Measurements from ENCODE around the gene MTHFR. TPM values are rescaled to one million over a fixed set of nuclear protein-coding genes. Genes with fewer than 3 reads are reported as not detected.

MTHFR gene
- total and polyA plus RNA-seq, 2 donors: 20.1 to 26.9 TPM

DNA sequence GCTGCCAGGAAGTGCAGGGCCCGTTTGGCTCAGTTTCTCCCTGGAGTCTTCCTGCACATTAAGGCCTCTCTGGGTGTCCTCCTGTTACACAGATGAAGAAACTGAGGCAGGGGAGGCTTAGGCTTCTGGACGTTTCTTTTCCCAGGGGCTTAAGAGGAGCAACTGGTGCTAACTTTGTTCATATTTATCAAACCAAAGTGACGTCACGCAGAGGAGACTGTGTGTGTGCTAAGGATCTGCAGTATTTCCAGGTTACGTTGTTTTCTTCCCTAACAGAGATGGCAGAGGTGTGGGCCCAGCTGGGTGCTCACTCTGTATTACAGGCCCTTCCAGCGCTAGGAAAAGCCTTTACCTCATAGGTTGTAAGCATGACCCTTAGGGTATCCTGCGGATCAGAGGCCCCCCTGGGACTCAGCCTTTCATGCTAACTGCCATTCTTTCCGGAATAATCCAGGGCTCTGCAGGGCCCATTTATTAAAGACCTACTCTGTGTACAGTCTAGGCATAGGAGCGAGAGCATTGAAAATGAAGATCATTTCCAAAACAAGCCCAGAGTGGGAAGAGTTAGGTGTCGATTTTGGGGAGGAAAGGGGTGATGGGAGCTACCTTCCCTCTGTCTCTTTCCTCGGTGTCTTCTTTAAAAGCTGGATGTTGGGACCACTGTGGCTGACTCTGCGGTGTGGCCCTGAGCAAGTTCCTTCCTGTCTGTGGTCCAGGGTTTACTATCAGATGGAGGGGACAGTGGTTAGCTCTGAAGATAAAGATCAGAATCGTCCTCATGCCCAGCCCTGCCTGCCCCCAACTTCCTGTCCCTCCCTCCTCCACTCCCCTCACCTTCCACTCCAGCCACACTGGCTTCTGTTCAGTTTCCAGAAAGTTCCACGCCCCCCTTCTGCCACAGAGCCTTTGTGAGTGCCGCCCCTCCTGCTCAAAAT is 65.2 kb downstream of the MTHFR start:
- WGBS: 62% methylated on average over 15 of the region's 15 CpGs
- no peak overlapping the region for H3K4me3 ChIP-seq (ENCODE audit: low read depth, low read length)
- H3K36me3 ChIP-seq (ENCODE audit: insufficient read depth): no peaks in the 10 kb centered on the region
- DNase-seq (ENCODE audit: extremely low spot score): no peak
- no peaks in the 10 kb centered on the region for H3K4me1 ChIP-seq (ENCODE audit: insufficient read depth)
- no peak overlapping the region for H3K27ac ChIP-seq (ENCODE audit: low read depth)

DNA sequence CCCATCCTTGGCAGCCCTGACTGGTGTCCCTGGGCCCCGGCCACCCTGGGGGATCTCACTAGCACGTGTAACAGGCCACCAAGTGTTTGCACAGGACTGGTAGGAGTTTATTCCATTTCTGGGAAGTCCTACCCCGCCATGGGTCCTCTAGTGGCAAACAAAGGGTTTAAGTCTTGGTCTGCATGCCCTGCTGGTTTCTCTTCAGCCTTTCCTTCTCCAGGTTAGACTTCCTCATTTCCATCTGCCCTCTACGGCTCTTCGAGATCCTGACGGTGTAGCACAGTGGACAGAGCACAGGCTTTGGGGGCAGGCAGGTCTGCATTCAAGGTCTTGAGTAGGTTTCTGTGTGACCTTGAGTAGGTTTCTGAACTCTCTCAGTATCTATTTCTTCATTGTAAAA is 67.0 kb downstream of the MTHFR start:
- Histone ChIP-seq H3K4me1 (ENCODE audit: insufficient read depth) (no peaks in the 10 kb centered on the region), H3K4me3 (ENCODE audit: low read depth, low read length) (no peak overlapping the region), H3K27ac (ENCODE audit: low read depth) (no peak overlapping the region), H3K36me3 (ENCODE audit: insufficient read depth) (no peaks in the 10 kb centered on the region)
- DNase-seq (ENCODE audit: extremely low spot score): no peak
- WGBS: 88% methylated on average over 6 of the region's 6 CpGs

DNA sequence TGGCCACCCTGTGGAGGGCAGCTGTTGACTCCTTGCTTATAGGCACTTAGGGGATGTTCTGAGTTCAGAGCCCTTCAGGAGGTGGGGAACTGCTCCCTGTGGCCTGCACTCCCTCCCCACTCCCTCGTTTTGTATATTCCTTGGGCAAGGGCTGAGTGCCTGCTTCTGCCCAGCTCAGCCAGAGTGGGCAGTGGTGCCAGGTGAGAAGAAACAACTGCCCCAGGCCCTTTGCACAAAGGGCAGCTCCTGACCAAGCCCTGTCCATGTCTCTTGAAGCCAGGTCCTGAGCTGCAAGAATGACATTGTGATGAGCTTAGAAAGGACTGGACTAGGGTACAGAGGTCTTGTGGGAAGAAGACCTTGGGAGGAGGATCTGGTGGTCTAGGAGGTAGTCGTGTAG is 67.7 kb downstream of the MTHFR start:
- Histone ChIP-seq H3K4me3 (ENCODE audit: low read depth, low read length) (no peak overlapping the region), H3K36me3 (ENCODE audit: insufficient read depth) (no peaks in the 10 kb centered on the region), H3K27ac (ENCODE audit: low read depth) (no peak overlapping the region), H3K4me1 (ENCODE audit: insufficient read depth) (no peaks in the 10 kb centered on the region)
- WGBS: 76% methylated on average over 2 of the region's 2 CpGs
- no peak for DNase-seq (ENCODE audit: extremely low spot score)

DNA sequence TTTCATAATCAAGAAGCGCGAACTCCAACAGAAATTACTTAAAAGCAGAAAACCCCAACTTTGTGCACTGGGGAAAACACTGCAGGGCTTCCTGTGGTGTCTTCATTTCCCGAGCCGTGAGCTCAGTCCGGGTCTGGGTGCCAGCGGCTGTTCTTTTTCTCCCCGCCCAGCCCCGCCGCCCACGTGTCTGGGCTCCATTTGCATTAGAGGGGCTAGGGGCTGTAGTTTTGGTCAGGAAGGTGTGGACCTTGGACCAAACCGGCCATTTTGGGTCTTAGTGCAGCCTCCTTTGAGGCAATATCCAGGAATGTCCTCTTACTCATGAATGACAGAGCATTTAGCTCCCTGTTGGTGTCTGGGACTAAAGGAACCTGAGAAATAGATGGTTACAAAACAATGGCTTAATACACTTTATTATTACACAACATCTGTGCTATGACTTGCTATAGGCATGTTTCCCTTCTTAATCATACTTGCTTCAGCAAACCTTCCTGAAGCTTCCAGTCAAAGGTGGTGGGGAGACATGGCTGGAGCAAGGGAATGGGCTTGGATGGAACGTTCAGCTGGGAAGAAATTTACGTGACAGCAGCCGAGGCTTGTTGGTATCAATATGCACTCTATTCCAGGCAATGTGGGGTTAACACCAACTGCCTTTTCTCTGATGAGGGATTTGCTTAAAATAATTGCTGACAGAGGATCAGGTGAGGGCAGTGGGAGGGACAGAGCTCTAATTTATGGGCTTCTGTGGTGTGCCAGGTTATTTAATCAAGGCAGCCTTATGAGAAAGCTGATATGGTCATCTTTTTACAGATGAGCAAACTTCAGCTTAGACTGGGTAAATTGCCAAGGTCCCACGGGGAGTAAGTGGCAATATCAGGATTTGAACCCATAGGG is 68.8 kb downstream of the MTHFR start:
- H3K27ac ChIP-seq (ENCODE audit: low read depth): peak overlapping the region; percentile 73
- 12% methylated on average over 15 of the region's 15 CpGs for WGBS
- DNase-seq (ENCODE audit: extremely low spot score): no peak
- peak overlapping the region; percentile 70 for H3K4me3 ChIP-seq (ENCODE audit: low read depth, low read length)
- H3K4me1 ChIP-seq (ENCODE audit: insufficient read depth): no peaks in the 10 kb centered on the region
- no peaks in the 10 kb centered on the region for H3K36me3 ChIP-seq (ENCODE audit: insufficient read depth)

DNA sequence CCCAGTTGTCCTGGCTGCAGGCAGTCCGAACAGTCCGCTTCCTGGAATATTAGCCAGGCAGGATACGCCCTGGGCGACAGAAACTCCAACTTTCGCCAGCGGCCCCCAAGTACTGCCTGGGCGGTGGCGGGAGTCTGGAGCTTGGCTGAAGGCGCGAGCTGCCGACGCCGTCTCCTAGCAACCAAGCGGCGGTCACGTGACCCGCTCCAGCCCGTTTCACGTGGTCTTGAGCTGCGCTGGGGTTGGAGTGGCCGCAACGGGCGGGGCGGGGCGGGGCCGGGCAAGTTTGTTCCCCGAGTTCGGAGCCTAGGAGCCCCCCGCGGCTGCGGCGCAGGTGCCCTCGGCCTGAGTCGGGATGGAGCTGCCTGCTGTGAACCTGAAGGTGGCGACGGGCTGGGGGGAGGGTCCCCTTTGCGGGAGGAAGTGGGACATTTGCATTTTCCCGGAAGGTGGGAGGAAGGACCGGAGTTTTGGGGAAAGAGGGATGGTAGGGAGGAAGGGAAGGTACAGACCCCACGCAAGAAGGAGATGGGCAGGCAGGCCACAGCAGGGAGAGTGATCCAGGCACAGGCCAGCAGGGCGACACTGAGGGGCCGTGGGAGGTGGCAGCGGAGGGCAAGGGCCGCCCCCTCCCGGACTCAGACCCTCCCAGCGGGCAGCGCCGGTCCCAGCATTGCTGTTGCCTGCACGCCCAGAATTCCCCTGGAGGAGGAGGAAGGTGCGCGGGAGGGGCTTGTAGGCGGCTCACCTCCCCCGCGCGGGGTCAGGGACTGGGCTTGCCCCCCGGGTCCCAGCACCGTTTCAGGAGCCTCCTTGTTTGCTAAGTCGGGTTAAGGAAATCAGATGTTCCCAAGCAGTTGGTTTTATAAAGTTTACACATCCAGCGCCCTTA is 69.7 kb downstream of the MTHFR start, which contains the start of gene AGTRAP:
Gene AGTRAP, plus strand, starts transcription at position 283 of the 892 bp plus-strand sequence. Its CDS starts 73 bp downstream, at position 356.
- peak within 1 kb of the TSS; percentile 73 for H3K27ac ChIP-seq (ENCODE audit: low read depth)
- no peaks in the 10 kb centered on the region for H3K4me1 ChIP-seq (ENCODE audit: insufficient read depth)
- WGBS: under 1% methylated on average over 59 of the region's 59 CpGs
- DNase-seq (ENCODE audit: extremely low spot score): no peak
- H3K4me3 ChIP-seq (ENCODE audit: low read depth, low read length): peak within 1 kb of the TSS; percentile 70
- no peaks in the 10 kb centered on the region for H3K36me3 ChIP-seq (ENCODE audit: insufficient read depth)

Small RNA genes lying within 50 kb of the gene (small RNA-seq; reads per million reads assigned to genes)
- gene RF02156 (not detected), gene RF02157 (not detected), gene RF02158 (not detected)

Other genes starting within 250 kb of the MTHFR start
- 0.42 TPM for gene FBXO2, start 151.5 kb downstream of the MTHFR start, total RNA-seq
- 5.5 TPM for gene FBXO2, start 151.5 kb downstream of the MTHFR start, polyA plus RNA-seq
- 6.2 TPM for gene FBXO44, start 151.1 kb downstream of the MTHFR start, total RNA-seq
- gene FBXO44, start 151.1 kb downstream of the MTHFR start, polyA plus RNA-seq: 24.3 TPM
- gene FBXO6, start 141.8 kb downstream of the MTHFR start, total RNA-seq: 4.0 TPM
- 13.2 TPM for gene FBXO6, start 141.8 kb downstream of the MTHFR start, polyA plus RNA-seq
- 20.5 TPM for gene MAD2L2, start 124.8 kb downstream of the MTHFR start, total RNA-seq
- gene MAD2L2, start 124.8 kb downstream of the MTHFR start, polyA plus RNA-seq: 47.1 TPM
- 0.21 TPM for gene DRAXIN, start 114.3 kb downstream of the MTHFR start, total RNA-seq
- 0.01 TPM for gene DRAXIN, start 114.3 kb downstream of the MTHFR start, polyA plus RNA-seq
- gene AGTRAP, start 69.8 kb downstream of the MTHFR start, total RNA-seq: 21.4 TPM
- 81.8 TPM for gene AGTRAP, start 69.8 kb downstream of the MTHFR start, polyA plus RNA-seq
- gene C1orf167, start 43.8 kb downstream of the MTHFR start, total RNA-seq: 0.42 TPM
- gene C1orf167, start 43.8 kb downstream of the MTHFR start, polyA plus RNA-seq: 3.2 TPM
- gene CLCN6, start 227 bp upstream of the MTHFR start, total RNA-seq: 9.9 TPM
- 13.7 TPM for gene CLCN6, start 227 bp upstream of the MTHFR start, polyA plus RNA-seq
- gene NPPA, start 41.8 kb upstream of the MTHFR start, total RNA-seq: not detected
- gene NPPA, start 41.8 kb upstream of the MTHFR start, polyA plus RNA-seq: 1.0 TPM
- gene NPPB, start 53.0 kb upstream of the MTHFR start, total RNA-seq: not detected
- gene NPPB, start 53.0 kb upstream of the MTHFR start, polyA plus RNA-seq: not detected
- 19.1 TPM for gene KIAA2013, start 120.5 kb upstream of the MTHFR start, total RNA-seq
- 71.5 TPM for gene KIAA2013, start 120.5 kb upstream of the MTHFR start, polyA plus RNA-seq
- 93.9 TPM for gene PLOD1, start 128.8 kb upstream of the MTHFR start, total RNA-seq
- gene PLOD1, start 128.8 kb upstream of the MTHFR start, polyA plus RNA-seq: 97.5 TPM
- gene MFN2, start 174.5 kb upstream of the MTHFR start, total RNA-seq: 26.6 TPM
- 88.6 TPM for gene MFN2, start 174.5 kb upstream of the MTHFR start, polyA plus RNA-seq
- 14.4 TPM for gene MIIP, start 213.5 kb upstream of the MTHFR start, total RNA-seq
- 24.9 TPM for gene MIIP, start 213.5 kb upstream of the MTHFR start, polyA plus RNA-seq